Measurements from ENCODE around the gene ATP8A2. TPM values are rescaled to one million over a fixed set of nuclear protein-coding genes. Genes with fewer than 3 reads are reported as not detected.

The ATP8A2 gene
- total RNA-seq, 1 donor from 2014 or later, result 1.7 TPM

DNA sequence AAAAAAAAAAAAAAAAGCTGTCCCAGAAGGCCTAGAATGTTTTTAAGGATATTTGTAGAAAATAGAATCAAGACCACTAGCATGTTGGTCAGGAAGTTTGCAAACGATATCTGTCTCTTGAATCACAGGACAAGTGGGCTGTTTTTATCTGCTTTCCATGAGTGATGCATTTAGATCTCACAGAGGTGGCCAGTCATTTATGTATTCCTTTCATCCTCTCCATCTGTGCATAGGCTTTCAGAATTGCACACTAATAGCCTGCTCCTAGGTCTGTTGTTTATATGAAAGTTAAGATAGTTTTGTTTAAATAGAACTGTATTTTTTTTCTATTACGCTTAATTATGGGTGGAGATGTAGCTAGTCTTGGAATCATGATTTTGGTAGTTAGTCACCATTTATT is 390.5 kb downstream of the ATP8A2 start:
- intact Hi-C loops (cut with DNase I), result no loop called here
- Histone ChIP-seq H3K27ac (no peak overlapping the region), H3K4me3 (no peak overlapping the region), H3K27me3 (ENCODE audit: low read depth) (no peaks in the 10 kb centered on the region), H3K9me3 (no peaks in the 10 kb centered on the region), H3K4me1 (no peaks in the 10 kb centered on the region), H3K36me3 (no peaks in the 10 kb centered on the region)
- no peak for DNase-seq
- ATAC-seq, result no peak
- TF ChIP-seq, protein P1, sequence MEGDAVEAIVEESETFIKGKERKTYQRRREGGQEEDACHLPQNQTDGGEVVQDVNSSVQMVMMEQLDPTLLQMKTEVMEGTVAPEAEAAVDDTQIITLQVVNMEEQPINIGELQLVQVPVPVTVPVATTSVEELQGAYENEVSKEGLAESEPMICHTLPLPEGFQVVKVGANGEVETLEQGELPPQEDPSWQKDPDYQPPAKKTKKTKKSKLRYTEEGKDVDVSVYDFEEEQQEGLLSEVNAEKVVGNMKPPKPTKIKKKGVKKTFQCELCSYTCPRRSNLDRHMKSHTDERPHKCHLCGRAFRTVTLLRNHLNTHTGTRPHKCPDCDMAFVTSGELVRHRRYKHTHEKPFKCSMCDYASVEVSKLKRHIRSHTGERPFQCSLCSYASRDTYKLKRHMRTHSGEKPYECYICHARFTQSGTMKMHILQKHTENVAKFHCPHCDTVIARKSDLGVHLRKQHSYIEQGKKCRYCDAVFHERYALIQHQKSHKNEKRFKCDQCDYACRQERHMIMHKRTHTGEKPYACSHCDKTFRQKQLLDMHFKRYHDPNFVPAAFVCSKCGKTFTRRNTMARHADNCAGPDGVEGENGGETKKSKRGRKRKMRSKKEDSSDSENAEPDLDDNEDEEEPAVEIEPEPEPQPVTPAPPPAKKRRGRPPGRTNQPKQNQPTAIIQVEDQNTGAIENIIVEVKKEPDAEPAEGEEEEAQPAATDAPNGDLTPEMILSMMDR (IDR thresholded peaks at IDR 0.05), result no peak

DNA sequence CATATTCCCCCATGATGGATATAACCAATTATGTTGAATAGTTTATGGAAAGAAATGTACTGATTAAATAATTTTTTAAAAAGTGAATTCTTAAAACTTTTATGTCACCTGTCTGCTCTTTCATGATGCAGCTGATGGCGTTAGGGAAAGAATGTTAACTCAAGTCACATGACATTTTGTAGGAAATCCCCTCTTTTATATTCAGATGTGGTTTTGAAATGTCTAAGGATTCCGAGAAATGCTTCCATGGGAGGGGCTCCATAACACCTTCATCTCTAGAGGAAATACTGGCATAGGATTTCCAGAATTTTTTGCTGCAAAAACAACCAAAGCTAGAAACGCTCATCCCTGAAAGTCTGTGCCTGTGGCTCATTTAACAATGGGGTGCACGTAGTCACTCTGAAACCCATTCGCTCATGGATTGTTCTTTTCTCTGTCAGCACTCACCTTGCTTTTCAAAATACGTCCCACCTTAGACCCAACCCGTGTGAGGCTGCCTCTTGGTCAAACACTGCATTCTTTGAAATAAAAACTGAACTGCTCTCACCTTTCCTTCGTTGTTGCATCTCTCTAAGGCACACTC is 391.1 kb downstream of the ATP8A2 start:
- DNase-seq (no peak), ATAC-seq (no peak)
- H3K4me3 ChIP-seq, result no peak overlapping the region
- no peaks in the 10 kb centered on the region for H3K36me3 ChIP-seq
- H3K4me1 ChIP-seq, result no peaks in the 10 kb centered on the region
- intact Hi-C loops (cut with DNase I), result no loop called here
- no peaks in the 10 kb centered on the region for H3K27me3 ChIP-seq (ENCODE audit: low read depth)
- H3K27ac ChIP-seq, result no peak overlapping the region
- TF ChIP-seq, protein P1 (IDR thresholded peaks at IDR 0.05), result no peak
- no peaks in the 10 kb centered on the region for H3K9me3 ChIP-seq

DNA sequence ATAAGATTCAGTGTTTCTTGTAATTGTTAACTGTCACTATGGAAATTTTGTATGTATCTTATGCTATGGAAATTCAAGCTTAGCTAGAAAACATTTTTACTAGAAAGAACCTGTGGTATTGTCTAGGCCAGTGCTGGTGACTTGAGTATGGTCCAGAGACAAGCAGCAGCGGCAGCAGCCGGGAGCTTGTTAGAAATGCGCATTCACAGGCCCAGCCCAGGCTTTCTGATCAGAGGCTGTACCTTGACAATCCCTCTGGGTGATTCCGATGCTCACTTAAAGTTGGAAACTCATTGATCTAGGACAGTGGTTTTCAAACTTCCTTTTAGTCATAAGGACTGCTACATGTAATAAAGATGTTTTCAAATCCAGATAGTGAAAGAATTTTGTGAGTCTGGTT is 392.6 kb downstream of the ATP8A2 start:
- Histone ChIP-seq H3K4me3 (no peak overlapping the region), H3K27ac (no peak overlapping the region), H3K9me3 (no peaks in the 10 kb centered on the region), H3K36me3 (no peaks in the 10 kb centered on the region), H3K4me1 (no peaks in the 10 kb centered on the region), H3K27me3 (ENCODE audit: low read depth) (no peaks in the 10 kb centered on the region)
- DNase-seq (no peak), ATAC-seq (no peak)
- TF ChIP-seq, protein P1 (IDR thresholded peaks at IDR 0.05), result no peak
- intact Hi-C loops (cut with DNase I), result no loop called here

GRCh38 chr13:25765266-25765665 is 393.5 kb downstream of the ATP8A2 start:
- intact Hi-C loops (cut with DNase I), result no loop called here

GRCh38 chr13:25766576-25766975 is 394.8 kb downstream of the ATP8A2 start:
- no peaks in the 10 kb centered on the region for H3K9me3 ChIP-seq
- ATAC-seq, result no peak
- no peak for DNase-seq
- TF ChIP-seq, protein P1 (IDR thresholded peaks at IDR 0.05), result no peak
- intact Hi-C loops (cut with DNase I), result no loop called here
- H3K4me1 ChIP-seq, result no peaks in the 10 kb centered on the region
- no peaks in the 10 kb centered on the region for H3K27me3 ChIP-seq (ENCODE audit: low read depth)
- no peak overlapping the region for H3K4me3 ChIP-seq
- no peaks in the 10 kb centered on the region for H3K36me3 ChIP-seq
- no peak overlapping the region for H3K27ac ChIP-seq

More at GRCh38 chr13:25765266-25765665, 393.5 kb downstream of the ATP8A2 start:
- H3K36me3 ChIP-seq, result no peaks in the 10 kb centered on the region
- no peak for ATAC-seq
- no peak overlapping the region for H3K27ac ChIP-seq
- H3K4me1 ChIP-seq, result no peaks in the 10 kb centered on the region
- H3K4me3 ChIP-seq, result no peak overlapping the region
- no peaks in the 10 kb centered on the region for H3K9me3 ChIP-seq
- no peaks in the 10 kb centered on the region for H3K27me3 ChIP-seq (ENCODE audit: low read depth)
- TF ChIP-seq, protein P1 (IDR thresholded peaks at IDR 0.05), result no peak
- no peak for DNase-seq

Data from lower lobe of right lung (tissue), 2 donors.